ENCODE measurements around the gene ZDHHC18.

The ZDHHC18 gene

GRCh38 chr1:26900815-26901511 is 74.5 kb downstream of the ZDHHC18 start:
- DNase-seq: peak; percentile 26

Data from DMS153 (cell line).